Epithelial cell of esophagus (primary cell): Measurements from ENCODE around the gene FAM47C.
"Not testable (repeated sequence)": the region's sequence is repeated elsewhere in the genome, so short reads cannot be mapped to it uniquely, and the experiment has no call there.

Experiments used
- DNase-seq: peaks from one replicate; pipeline ENCODE4 v3.0.0; 2010; ENCODE audit warnings: low read depth
- H3K4me3 ChIP-seq: 2 replicates; pipeline ENCODE4 v1.5.1; 2011; ENCODE audit warnings: mild to moderate bottlenecking, low read length, control low read depth
- CTCF ChIP-seq: IDR thresholded peaks from 2 replicates; pipeline ENCODE4 v1.5.1; 2011; ENCODE audit warnings: low read depth, mild to moderate bottlenecking, low read length, control low read depth, inconsistent platforms; ENCODE audit not compliant: insufficient read depth; ENCODE audit errors: missing control alignments

FAM47C gene

GRCh38 chrX:37008182-37008581 is at the start of gene FAM47C:
TSS of gene FAM47C (plus strand) at chrX:37008366. CDS start at chrX:37008411, 45 bp downstream.
- not testable (repeated sequence) for H3K4me3 ChIP-seq, DNase-seq

GRCh38 chrX:36961590-36961989 is 46.6 kb upstream of the FAM47C start:
- H3K4me3 ChIP-seq, result no peak overlapping the region
- TF ChIP-seq CTCF, result no peak
- no peak for DNase-seq

- TF ChIP-seq CTCF, result no peak
- no peak for DNase-seq
- H3K4me3 ChIP-seq, result no peak overlapping the region
Measured at GRCh38 chrX:36963069-36963808, 44.9 kb upstream of the FAM47C start.

- TF ChIP-seq CTCF, result no peak
- DNase-seq, result no peak
- no peak overlapping the region for H3K4me3 ChIP-seq
Measured at GRCh38 chrX:36963852-36964251, 44.3 kb upstream of the FAM47C start.

- TF ChIP-seq CTCF, result no peak
- DNase-seq, result no peak
Measured at GRCh38 chrX:36973575-36973974, 34.6 kb upstream of the FAM47C start.

GRCh38 chrX:36974911-36975310 is 33.3 kb upstream of the FAM47C start:
- H3K4me3 ChIP-seq, result no peak overlapping the region

More at GRCh38 chrX:36973575-36973974, 34.6 kb upstream of the FAM47C start:
- no peak overlapping the region for H3K4me3 ChIP-seq

GRCh38 chrX:36978886-36979285 is 29.3 kb upstream of the FAM47C start:
- no peak overlapping the region for H3K4me3 ChIP-seq
- no peak for TF ChIP-seq CTCF
- peak; percentile 12 for DNase-seq

More at GRCh38 chrX:36974911-36975310, 33.3 kb upstream of the FAM47C start:
- no peak for DNase-seq
- TF ChIP-seq CTCF, result no peak

GRCh38 chrX:36983831-36984230 is 24.3 kb upstream of the FAM47C start:
- no peak for DNase-seq
- no peak for TF ChIP-seq CTCF
- H3K4me3 ChIP-seq, result no peak overlapping the region

GRCh38 chrX:36985416-36986209 is 22.6 kb upstream of the FAM47C start:
- peak; percentile 1 for DNase-seq
- H3K4me3 ChIP-seq, result peak overlapping the region; percentile 5
